Bronchial smooth muscle cell (primary cell): ENCODE measurements around the gene OR2T1. TPM values are rescaled to one million over a fixed set of nuclear protein-coding genes. Genes with fewer than 3 reads are reported as not detected.

Experiments
- total RNA-seq: library from RNA; depleted of rRNA; stranded (reverse); fragments of >200 nt; gene quantifications from 2 replicates; pipeline ENCODE4 v1.2.1, GENCODE V29; 2014

Gene OR2T1
- not detected in 2 replicates for total RNA-seq

GRCh38 chr1:248402748-248403147 is at the start of gene OR2T1:
OR2T1 (plus strand) TSS chr1:248403048; CDS start chr1:248406148, 3,100 bp downstream.

GRCh38 chr1:248361121-248361715 is 41.6 kb upstream of the OR2T1 start, which contains the start of gene OR2T4:
OR2T4 (plus strand) TSS chr1:248361665; CDS start chr1:248361665, 0 bp downstream.

GRCh38 chr1:248375446-248375845 is 27.4 kb upstream of the OR2T1 start, which contains the start of gene OR2T6:
OR2T6 (plus strand) TSS chr1:248375746; CDS start chr1:248387609, 11,863 bp downstream.

GRCh38 chr1:248445399-248445798 is 42.6 kb downstream of the OR2T1 start, which contains the start of gene OR2T2:
OR2T2 (plus strand) TSS chr1:248445637; CDS start chr1:248452798, 7,161 bp downstream.

Other genes with a start within 250 kb of the OR2T1 start
- gene OR2M2, start 228.2 kb upstream of the OR2T1 start, total RNA-seq = not detected in 2 replicates
- gene OR2M3, start 205.8 kb upstream of the OR2T1 start, total RNA-seq = not detected in 2 replicates
- gene OR2M4, start 171.6 kb upstream of the OR2T1 start, total RNA-seq = under 0.01 TPM in 1 of 2 replicates, not detected in the other
- gene OR2T33, start 125.1 kb upstream of the OR2T1 start, total RNA-seq = not detected in 2 replicates
- gene OR2T12, start 99.6 kb upstream of the OR2T1 start, total RNA-seq = not detected in 2 replicates
- not detected in 2 replicates for gene OR2M7, start 78.5 kb upstream of the OR2T1 start, total RNA-seq
- gene OR14C36, start 54.3 kb upstream of the OR2T1 start, total RNA-seq = not detected in 2 replicates
- not detected in 2 replicates for gene OR2T4, start 41.4 kb upstream of the OR2T1 start, total RNA-seq
- gene OR2T6, start 27.3 kb upstream of the OR2T1 start, total RNA-seq = not detected in 2 replicates
- gene OR2T2, start 42.6 kb downstream of the OR2T1 start, total RNA-seq = not detected in 2 replicates
- gene OR2T3, start 70.3 kb downstream of the OR2T1 start, total RNA-seq = not detected in 2 replicates
- not detected in 2 replicates for gene OR2T5, start 85.5 kb downstream of the OR2T1 start, total RNA-seq
- not detected in 2 replicates for gene OR2G6, start 105.0 kb downstream of the OR2T1 start, total RNA-seq
- gene OR2T29, start 159.7 kb downstream of the OR2T1 start, total RNA-seq = not detected in 2 replicates
- not detected in 2 replicates for gene OR2T34, start 171.7 kb downstream of the OR2T1 start, total RNA-seq
- gene OR2T10, start 194.7 kb downstream of the OR2T1 start, total RNA-seq = not detected in 2 replicates
- not detected in 2 replicates for gene OR2T11, start 232.0 kb downstream of the OR2T1 start, total RNA-seq
- gene OR2T35, start 242.2 kb downstream of the OR2T1 start, total RNA-seq = not detected in 2 replicates